ENCODE results near the gene KDM5B.
"Not testable (repeated sequence)": the region's sequence is repeated elsewhere in the genome, so short reads cannot be mapped to it uniquely, and the experiment has no call there.

Gene KDM5B

DNA sequence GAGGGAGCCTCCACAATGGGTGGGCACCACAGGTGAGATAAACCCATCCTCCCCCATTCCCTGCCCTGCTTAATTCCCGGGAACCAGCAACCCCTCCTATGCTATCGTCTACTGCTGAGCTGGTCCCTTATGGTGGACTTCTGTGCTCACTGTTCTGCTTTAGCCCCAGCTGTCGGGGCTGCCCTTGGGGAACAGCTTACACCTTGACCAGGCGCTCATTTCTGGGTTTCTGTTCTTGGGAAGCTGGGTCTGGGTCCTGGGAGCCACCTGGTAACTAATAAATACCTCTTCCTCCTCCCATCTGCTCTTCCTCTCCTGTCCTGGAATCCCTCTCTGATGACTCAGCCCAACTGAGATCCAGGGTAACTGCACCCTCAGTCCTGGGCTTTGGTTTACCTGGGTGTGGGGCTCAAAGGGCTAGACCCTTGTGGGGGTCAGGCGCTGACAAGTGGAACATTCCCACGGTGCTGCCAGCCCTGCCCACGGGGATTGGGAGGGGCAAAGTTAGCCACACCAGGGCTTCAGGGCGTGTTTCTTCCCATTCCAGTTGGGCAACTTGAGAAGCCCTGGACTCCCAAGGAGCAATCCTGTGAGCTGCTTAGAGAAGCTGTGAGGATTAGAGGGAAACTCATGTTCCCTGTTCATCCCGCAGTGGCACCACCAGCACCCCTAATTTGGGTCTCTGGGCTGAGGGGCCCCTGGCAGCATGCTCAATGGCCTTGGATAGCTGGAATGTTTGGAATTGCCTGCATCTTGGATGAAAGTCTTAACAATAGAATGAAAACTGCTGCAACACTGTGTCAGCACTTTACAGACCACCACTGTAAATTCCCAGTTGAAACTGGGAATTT, 4.2 kb upstream of the KDM5B start:
- DNase-seq (ENCODE audit: low read depth, low spot score) = no peak

DNA sequence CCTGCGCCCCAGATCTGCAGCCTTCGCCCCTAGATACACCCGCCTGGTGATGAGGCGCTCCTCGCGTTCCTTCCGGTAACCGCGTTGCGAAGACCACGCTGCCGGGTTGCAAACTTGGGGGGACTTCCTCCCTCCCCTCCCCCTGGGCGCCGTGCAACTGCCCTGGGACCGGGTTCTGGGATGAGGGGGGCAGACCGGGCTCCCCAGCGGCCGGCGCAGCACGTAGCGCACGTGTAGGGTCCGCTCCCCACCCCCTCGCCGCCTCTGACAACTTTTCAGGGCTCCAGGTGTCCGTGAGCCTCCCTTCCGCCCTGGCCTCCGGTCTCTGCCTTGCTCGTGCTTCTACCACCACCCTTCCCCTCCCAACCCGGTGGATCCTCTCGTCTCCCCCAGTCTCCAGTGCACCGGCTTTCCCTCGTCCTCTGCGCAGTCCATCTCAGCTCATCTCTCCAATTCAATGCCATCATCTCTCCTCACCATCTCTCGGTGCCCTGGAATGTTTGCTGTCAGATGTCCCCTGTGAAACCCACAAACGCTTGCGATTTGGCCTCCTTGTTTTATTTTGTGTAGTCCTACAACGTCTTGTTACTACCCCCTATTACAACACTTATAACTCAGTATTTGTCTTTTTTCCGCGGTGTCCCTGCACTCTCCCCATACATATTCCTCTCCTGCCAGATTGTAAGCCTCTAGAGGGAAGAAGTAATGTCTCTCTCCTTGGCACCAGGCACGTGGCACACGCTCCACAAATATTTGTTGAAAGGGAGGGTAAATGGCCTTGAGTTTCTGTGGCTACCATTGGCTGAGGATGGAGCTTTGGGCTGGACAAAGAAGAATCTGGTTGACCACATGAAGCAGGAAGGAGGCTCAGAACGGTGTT, 3.3 kb upstream of the KDM5B start:
- no peak for DNase-seq (ENCODE audit: low read depth, low spot score)

- peak; percentile 82 for DNase-seq (ENCODE audit: low read depth, low spot score)
Observed at GRCh38 chr1:202810615-202811295, 2.5 kb upstream of the KDM5B start, which contains the start of gene PCAT6. PCAT6 (plus strand) TSS chr1:202810954.

DNA sequence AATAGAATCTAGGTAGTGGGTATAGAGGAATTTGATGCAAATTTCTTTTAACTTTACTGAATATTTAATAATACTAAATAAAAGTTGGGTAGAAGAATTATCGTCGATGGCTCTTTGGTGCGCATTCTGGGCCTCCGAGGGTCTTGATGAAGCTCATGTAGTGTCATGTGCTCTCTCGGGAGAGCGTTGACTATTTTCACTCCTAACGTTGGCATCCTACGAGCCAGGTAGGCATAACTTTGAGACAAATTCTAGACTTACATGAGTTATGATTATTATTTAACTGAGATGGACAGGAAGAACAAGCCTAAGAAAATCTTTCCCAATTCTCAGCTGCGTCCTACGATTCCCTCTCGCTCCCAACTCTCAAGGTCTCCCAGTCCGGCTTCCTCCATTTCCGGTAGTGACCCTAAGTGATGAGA, 2.0 kb upstream of the KDM5B start:
- no peak for DNase-seq (ENCODE audit: low read depth, low spot score)

DNA sequence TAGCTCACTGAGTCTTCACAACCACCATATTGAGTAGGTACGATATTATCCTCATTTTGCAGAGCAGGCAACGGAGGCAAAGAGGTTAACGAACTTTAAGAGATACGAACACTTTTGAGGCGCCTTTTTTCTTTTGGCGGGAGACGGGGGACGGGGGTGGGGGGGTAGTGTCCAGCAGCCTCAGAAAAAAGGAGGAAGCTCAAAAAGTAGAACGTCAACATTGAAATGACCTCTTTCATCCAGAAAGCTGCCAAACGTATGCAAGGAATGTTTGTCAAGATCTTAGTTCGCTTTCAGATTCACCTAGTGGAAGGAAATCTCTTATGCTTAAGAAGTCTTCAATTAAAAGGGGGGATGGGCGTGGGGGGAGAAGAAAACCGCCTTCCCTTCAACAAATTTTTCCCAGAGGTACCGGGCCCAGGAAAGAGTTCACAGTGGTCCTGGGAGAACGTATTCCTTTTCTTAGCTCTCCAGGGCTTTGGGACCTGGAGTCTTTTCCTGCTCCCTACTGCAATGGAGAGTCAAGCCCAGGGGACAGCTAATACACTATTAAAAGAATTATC, 1.5 kb upstream of the KDM5B start:
- DNase-seq (ENCODE audit: low read depth, low spot score) = no peak

DNA sequence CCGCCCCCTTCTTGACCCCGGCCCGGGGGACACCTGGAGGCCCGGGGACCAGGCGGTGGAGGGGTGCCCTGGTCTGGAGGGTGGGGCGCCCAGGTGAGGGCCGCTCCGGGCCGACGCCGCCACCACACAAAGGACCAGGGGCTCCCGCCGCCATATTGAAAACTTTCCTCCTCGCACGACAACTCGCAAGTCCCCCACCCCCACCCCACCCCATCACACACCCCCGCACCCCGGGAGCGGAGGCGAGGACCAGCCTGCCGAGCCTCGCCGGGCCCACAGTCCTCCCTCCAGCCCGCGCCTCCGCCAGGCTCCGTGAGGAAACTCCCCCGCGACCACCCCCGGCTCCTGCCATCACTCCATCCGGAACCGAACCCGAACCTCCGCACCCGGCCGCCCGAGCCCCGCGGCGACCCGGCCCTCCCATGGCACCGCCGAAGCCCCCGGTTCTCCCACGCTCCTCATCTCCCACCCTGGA, 733 bp downstream of the KDM5B start:
- no peak for DNase-seq (ENCODE audit: low read depth, low spot score)

- DNase-seq (ENCODE audit: low read depth, low spot score) = no peak
Observed at GRCh38 chr1:202806845-202807450, 1.3 kb downstream of the KDM5B start.

DNA sequence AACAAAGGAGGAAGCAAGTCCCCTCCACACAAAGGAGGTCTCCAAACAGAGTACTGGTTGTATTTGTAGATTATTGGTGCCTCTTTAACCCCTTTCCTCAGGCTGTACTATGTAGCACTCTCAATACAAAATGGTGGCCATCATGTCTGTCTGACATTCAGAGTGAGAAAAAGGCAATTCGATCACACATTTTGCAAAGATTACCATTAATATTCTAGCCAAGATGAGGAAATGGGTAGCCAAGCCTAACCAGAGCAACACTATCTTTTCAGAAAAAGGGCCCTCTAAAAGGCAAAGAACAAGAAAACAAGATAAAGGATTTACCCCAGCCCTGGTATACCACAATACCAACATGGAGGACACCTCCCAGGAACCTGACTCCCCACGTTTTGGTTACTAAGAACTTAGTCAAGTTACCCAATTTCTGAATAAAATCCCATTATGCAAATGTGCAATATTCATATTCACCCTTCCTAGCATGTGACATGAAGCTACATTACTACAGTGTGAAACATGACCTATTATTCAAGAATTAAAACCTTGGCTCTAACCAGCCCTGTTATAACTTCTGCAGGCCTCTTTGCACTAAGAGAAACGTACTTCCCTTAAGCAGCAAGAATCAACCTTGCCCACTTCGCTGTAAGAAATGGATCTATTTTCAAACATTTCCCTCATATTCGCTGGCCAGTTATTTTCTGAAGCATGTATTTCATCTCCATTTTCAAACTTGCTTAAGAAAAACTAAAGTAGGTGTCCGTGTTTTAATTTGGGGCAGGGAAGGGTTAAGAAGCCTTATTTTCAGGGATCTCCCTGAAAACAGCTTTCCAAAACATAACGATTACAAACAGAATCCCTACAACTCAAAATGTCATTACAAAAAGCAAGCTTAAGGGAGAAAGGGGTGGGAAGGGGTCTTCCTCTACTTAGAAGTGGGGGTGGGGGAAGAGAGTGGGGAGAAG, 2.1 kb downstream of the KDM5B start:
- DNase-seq (ENCODE audit: low read depth, low spot score) = no peak

GRCh38 chr1:202804126-202804525, 4.1 kb downstream of the KDM5B start:
- DNase-seq (ENCODE audit: low read depth, low spot score) = no peak

GRCh38 chr1:202802998-202803932, 5.0 kb downstream of the KDM5B start:
- DNase-seq (ENCODE audit: low read depth, low spot score) = no peak

GRCh38 chr1:202802034-202802433, 6.2 kb downstream of the KDM5B start:
- DNase-seq (ENCODE audit: low read depth, low spot score) = no peak

DNA sequence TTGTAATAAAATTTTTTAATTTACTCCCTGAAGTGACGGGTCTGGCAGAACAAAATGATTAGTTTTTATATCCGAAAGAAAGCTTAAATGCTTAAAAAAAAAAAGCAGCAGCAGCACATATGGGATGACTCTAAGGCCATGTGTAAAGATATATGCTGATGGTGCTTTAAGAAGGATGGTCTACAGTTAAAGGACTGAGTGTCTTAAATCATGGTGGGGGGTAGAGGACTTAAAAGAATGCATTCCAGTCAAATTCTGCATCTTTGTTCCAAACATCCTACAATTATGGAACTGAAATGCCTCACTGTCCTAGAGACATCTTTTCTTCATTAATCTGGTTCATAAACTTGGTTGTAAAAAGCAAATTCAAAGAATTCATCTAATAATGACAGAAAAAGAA, 7.0 kb downstream of the KDM5B start:
- DNase-seq (ENCODE audit: low read depth, low spot score) = no peak

GRCh38 chr1:202800742-202801141, 7.5 kb downstream of the KDM5B start:
- DNase-seq (ENCODE audit: low read depth, low spot score) = no peak

DNA sequence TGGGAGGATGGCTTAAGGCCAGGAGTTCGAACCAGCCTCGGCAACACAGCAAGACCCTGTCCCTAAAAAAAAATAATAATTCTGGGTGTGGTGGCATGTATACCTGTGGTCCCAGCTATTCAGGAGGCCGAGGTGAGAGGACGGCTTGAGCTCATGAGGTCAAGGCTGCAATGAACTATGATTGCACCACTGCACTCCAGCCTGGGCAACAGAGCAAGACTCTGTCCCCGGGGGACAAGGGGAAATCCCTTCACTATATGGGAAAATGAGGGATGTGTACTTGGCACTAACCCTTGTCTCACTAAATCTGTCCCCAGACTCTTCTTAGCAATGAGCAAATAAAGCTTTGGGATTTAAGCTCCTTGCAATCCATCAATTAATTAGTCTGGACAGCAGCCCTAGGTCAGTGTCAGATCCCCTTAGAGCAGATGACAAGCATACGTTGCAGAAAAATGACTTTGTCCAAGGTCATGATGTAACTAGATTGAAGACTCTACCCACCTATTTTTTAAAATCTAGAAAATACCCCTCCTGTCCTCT, 9.4 kb downstream of the KDM5B start:
- no peak for DNase-seq (ENCODE audit: low read depth, low spot score)

- DNase-seq (ENCODE audit: low read depth, low spot score) = no peak
Observed at GRCh38 chr1:202798260-202798659, 10.0 kb downstream of the KDM5B start.

DNA sequence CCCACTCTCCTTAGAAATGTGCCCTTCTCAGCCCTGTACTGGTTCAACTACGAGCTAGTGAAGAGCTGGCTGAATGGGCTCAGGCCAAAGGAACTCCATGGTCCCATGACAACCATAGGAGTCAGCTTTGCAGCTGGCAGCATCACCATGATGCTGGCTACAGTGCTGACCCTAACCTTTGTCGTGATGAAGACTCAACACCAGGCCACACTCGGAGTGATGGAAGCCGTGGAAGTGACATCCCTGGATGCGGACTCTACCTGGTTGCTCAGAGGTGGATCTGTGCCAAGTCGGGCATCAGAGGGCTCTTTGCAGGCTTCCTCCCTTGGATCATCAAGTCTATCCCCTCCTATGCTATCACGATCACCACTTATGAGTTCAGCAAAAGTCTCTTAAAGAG, 11.6 kb downstream of the KDM5B start:
- DNase-seq (ENCODE audit: low read depth, low spot score) = no peak

DNA sequence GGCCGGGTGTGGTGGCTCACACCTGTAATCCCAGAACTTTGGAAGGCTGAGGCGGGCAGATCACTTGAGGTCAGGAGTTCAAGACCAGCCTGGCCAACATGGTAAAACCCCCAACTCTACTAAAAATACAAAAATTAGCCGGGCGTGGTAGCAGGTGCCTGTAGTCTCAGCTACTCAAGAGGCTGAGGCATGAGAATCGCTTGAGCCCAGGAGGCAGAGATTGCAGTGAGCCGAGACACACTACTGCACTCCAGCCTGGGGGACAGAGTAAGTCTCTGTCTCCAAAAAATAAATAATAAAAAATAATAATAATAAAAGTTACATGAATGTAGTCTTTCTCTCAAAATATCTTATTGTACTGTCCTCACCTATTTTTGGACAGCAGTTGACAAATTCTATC, 13.3 kb downstream of the KDM5B start:
- not testable (repeated sequence) for DNase-seq (ENCODE audit: low read depth, low spot score)

DNA sequence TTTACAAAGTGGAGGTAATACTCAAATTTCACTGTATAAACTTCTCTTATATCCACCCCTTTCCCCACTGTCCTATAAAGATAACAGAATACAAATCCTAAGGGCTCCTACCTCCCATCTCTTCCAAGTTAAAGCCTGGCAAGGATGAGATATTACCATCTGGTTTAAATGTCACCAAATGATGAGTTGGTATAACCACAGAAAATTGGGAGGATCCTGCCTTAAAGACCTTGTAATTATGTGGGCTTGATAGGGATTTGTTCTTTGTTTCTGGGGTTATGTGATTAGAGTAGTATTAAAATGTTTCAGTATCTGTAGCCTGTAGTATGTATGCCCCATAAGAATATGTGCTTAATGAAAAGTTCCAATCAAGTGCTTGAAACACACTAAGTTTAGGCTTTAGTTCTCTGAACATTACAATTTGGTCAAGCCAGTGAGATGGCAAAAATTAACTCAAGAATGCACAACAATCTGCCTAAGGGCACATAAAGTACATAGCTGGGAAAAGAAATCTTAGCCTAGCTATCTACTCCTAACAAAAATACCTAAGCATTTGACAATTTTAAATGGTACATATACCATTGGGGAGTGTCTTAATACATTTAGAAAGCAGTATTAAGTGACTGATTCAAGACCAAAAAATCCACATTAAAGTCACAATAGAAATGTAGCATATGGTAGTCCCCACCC, 14.0 kb downstream of the KDM5B start:
- no peak for DNase-seq (ENCODE audit: low read depth, low spot score)
